ES-I3 (cell line): ENCODE data around the gene SLC17A7.

ENCODE experiments used
- H3K36me3 ChIP-seq: 2 replicates; pipeline ENCODE4 v1.6.1; 2013; ENCODE audit warnings: mild to moderate bottlenecking, low read length, control low read depth, moderate library complexity; ENCODE audit not compliant: insufficient read depth
- H3K4me1 ChIP-seq: 2 replicates; pipeline ENCODE4 v1.6.1; 2013; ENCODE audit warnings: mild to moderate bottlenecking, control low read depth, low read length; ENCODE audit not compliant: insufficient read depth
- H3K9ac ChIP-seq: 2 replicates; pipeline ENCODE4 v1.6.1; 2013; ENCODE audit warnings: low read depth, mild to moderate bottlenecking, low read length, moderate library complexity
- H3K9me3 ChIP-seq: 2 replicates; pipeline ENCODE4 v1.6.1; 2013; ENCODE audit warnings: mild to moderate bottlenecking, low read length, moderate library complexity; ENCODE audit not compliant: control insufficient read depth, insufficient read depth

The SLC17A7 gene

GRCh38 chr19:49432141-49433073, 8.9 kb downstream of the SLC17A7 start:
- Histone ChIP-seq H3K9ac (peak overlapping the region; percentile 36; the same call in 1 of the 2 replicates), H3K4me1 (no peaks in the 10 kb centered on the region; the same call in 1 of the 2 replicates), H3K36me3 (no peaks in the 10 kb centered on the region), H3K9me3 (no peaks in the 10 kb centered on the region)

- Histone ChIP-seq H3K9me3 (no peaks in the 10 kb centered on the region), H3K9ac (no peak overlapping the region), H3K4me1 (peaks cover 9% of the 10 kb centered on the region; the same call in 1 of the 2 replicates), H3K36me3 (no peaks in the 10 kb centered on the region)
Measured at GRCh38 chr19:49431330-49431749, 10.0 kb downstream of the SLC17A7 start.

- Histone ChIP-seq H3K9me3 (no peaks in the 10 kb centered on the region), H3K9ac (no peak overlapping the region), H3K4me1 (peaks cover 9% of the 10 kb centered on the region; the same call in 1 of the 2 replicates), H3K36me3 (no peaks in the 10 kb centered on the region)
Measured at GRCh38 chr19:49430678-49431329, 10.5 kb downstream of the SLC17A7 start.

GRCh38 chr19:49430172-49430677, 11.1 kb downstream of the SLC17A7 start:
- H3K9me3 ChIP-seq, result no peaks in the 10 kb centered on the region
- peaks cover 9% of the 10 kb centered on the region; the same call in 1 of the 2 replicates for H3K4me1 ChIP-seq
- H3K36me3 ChIP-seq, result no peaks in the 10 kb centered on the region
- H3K9ac ChIP-seq, result no peak overlapping the region

GRCh38 chr19:49428547-49429451, 12.5 kb downstream of the SLC17A7 start:
- Histone ChIP-seq H3K9me3 (no peaks in the 10 kb centered on the region), H3K36me3 (no peaks in the 10 kb centered on the region), H3K9ac (peak overlapping the region; percentile 55; the same call in 1 of the 2 replicates), H3K4me1 (peaks cover 11% of the 10 kb centered on the region; the same call in 1 of the 2 replicates)

- Histone ChIP-seq H3K9ac (peak overlapping the region; percentile 55), H3K36me3 (no peaks in the 10 kb centered on the region), H3K9me3 (no peaks in the 10 kb centered on the region), H3K4me1 (peaks cover 14% of the 10 kb centered on the region; the same call in 1 of the 2 replicates)
Measured at GRCh38 chr19:49427855-49428546, 13.3 kb downstream of the SLC17A7 start.

- H3K4me1 ChIP-seq, result peaks cover 14% of the 10 kb centered on the region; the same call in 1 of the 2 replicates
- no peaks in the 10 kb centered on the region for H3K9me3 ChIP-seq
- no peaks in the 10 kb centered on the region for H3K36me3 ChIP-seq
Measured at GRCh38 chr19:49427339-49427738, 14.0 kb downstream of the SLC17A7 start.

GRCh38 chr19:49425922-49426592, 15.3 kb downstream of the SLC17A7 start:
- Histone ChIP-seq H3K9me3 (no peaks in the 10 kb centered on the region), H3K36me3 (no peaks in the 10 kb centered on the region), H3K4me1 (peaks cover 14% of the 10 kb centered on the region; the same call in 1 of the 2 replicates), H3K9ac (peak overlapping the region; percentile 22; the same call in 1 of the 2 replicates)

More at GRCh38 chr19:49427339-49427738, 14.0 kb downstream of the SLC17A7 start:
- no peak overlapping the region for H3K9ac ChIP-seq

GRCh38 chr19:49425178-49425577, 16.1 kb downstream of the SLC17A7 start, which contains the start of gene GFY:
Gene GFY (plus strand): TSS chr19:49425388. CDS start chr19:49426431, 1,043 bp downstream.
- Histone ChIP-seq H3K4me1 (peaks cover 17% of the 10 kb centered on the region; the same call in 1 of the 2 replicates), H3K9me3 (no peaks in the 10 kb centered on the region), H3K9ac (peak within 1 kb of the TSS; percentile 22; the same call in 1 of the 2 replicates), H3K36me3 (no peaks in the 10 kb centered on the region)

GRCh38 chr19:49423985-49424303, 17.4 kb downstream of the SLC17A7 start:
- H3K36me3 ChIP-seq, result no peaks in the 10 kb centered on the region
- H3K9ac ChIP-seq, result no peak overlapping the region
- H3K4me1 ChIP-seq, result peaks cover 17% of the 10 kb centered on the region; the same call in 1 of the 2 replicates
- H3K9me3 ChIP-seq, result no peaks in the 10 kb centered on the region

GRCh38 chr19:49423071-49423984, 18.0 kb downstream of the SLC17A7 start, which contains the start of gene PTH2:
Gene PTH2 (minus strand): TSS chr19:49423441. CDS start chr19:49423339, 102 bp downstream.
- peaks cover 17% of the 10 kb centered on the region; the same call in 1 of the 2 replicates for H3K4me1 ChIP-seq
- H3K9ac ChIP-seq, result peak within 1 kb of the TSS; percentile 53; the same call in 1 of the 2 replicates
- H3K36me3 ChIP-seq, result no peaks in the 10 kb centered on the region
- H3K9me3 ChIP-seq, result no peaks in the 10 kb centered on the region
